DLD1 (cell line): Measurements from ENCODE around the gene CDKAL1.

ENCODE experiments used
- in situ Hi-C: cut with HindIII; loops from 2 replicates; pipeline ENCODE4 v1.10.0; 2017; ENCODE audit warnings: low sequenced_read_pairs

CDKAL1 gene

DNA sequence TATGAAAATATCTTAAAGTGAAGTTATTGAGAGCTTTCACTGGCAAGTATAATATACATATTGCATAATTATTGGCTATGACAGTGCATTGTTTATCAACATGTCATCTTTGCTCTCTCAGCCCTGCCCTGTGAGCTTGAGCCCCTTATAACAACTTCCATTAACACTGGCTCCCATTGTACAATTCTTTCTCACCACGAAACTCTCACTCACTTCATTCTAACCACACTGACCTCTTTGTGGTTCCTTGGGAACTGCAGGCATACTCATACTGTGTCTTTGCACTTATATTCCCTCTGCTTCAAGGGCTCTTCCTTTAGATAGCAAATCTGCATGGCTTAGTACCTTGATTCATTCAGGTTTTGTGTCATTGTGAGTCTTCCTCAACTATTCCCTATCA, 411.8 kb downstream of the CDKAL1 start:
- in situ Hi-C loops: no loop called here

DNA sequence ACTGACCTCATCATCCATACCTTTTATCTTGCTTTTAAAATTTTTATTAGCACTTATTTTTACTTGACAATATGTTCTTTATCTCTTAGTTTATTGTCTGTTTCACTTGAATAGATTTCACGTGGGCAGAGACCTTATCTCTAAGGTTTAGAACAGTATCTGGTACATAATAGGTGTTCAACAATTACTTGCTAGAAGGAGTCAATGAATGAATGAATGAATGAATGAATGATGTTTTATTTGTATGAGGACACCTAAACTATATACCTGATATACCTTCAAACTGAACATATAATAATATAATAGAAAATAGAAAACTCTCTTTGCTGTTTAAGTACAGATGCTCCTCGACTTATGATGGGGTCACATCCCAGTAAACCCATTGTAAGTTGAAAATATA, 412.6 kb downstream of the CDKAL1 start:
- in situ Hi-C loops: no loop called here

DNA sequence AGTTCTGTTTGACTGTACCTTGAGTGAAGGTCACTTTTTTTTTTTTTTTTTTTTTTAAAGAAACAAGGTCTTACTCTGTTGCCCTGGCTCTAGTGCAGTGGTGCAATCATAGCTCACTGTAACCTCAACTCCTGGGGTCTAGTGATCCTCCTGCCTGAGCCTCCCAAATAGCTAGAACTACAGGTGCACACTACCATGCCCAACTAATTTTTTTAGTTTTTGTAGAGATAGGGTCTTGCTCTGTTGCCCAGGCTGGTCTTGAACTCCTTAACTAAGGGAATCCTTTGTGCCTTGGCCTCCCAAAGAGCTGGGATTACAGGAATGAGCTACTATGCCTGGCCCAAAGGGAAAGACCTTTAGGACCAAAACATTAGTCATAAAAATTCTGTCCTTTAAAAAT, 413.7 kb downstream of the CDKAL1 start:
- in situ Hi-C loops: no loop called here

DNA sequence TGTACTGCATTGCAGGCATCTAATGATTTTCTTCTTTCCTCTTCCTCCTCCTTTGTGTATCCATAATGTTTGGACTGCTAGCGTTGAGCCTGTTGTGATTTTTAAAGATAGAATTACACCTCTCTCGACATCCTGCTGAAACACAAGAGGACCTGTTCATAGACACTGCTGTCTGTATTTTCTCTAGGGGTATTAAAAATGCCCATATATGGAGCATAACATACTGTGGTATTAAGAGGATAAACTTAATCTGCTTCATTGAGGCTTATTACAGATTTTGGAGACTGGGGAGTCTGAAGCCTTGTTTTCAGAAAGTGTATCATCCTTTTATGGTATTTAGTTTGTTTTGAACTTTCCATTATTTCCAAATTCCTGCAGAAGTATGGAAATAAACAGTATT, 414.3 kb downstream of the CDKAL1 start:
- in situ Hi-C loops: no loop called here

DNA sequence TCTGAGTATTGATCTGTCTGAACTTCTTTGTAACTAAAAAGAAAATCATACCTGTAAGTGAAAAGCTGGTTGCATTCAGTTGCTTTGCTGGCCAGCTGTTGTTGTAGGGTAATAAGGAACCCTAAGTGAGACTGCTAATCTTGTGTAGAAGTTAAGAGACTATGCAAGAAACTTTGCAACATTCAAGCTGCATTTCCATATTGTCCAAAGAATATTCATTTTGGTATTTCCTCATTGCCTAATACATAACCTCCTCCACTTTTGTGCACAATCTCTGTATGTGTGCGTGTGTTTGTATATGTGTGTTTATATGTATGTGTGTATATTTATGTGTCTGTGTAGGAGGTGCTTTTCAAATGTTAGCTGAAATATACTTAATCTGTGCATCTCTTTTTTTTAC, 414.9 kb downstream of the CDKAL1 start:
- in situ Hi-C loops: no loop called here

DNA sequence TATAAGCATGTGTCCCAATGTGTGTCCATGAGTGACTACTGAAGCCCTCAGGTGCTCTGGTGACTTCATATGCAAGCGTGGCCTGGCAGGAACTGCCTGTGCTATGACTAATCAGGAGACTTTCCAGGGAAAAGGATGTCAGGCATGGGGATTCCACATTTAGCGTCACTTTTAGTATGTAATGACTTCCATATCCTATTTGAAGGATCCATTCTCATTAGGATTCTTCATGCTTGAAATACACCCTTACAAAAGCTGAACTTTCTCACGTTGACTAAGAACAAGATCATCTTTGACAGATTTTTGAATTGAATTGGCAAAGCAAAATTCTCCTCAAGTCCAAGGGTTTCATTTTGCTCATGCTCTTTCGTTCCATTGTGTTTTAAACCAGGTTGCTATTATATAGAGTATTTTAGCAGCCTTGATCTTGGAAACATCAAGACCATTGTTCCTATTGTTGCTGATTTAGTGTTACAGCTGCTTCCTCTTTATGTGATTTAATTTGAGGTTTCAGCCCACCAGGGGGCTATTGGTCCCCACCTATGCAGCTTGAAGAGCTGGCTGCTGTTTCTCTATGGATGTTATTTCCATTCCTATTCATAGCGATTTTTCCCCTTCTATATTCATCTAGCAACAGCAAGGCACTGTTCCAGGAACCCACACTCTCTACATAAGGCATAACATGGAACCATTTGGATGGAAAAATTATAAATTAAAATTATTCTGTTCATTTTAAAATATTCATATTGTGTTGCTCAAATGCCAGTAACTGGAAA, 418.6 kb downstream of the CDKAL1 start:
- in situ Hi-C loops: no loop called here

DNA sequence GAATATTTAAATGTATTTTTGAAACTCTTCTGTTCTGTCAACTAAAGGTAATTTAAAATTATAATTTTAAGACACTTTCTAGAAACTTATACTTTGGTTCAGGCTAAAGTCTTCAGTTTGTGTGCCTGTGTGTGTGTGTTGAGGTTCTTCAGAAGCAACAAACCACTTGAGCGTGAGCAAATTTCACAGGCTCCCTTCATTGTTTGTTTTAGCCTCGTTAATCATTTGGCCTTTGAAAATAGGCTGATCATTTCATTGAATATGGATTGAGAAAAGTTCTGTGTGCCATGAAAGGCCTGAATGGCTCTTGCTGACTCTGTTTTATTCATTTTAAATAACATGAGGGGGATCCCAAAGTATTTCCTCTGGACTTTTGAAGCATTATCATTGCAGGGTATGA, 420.1 kb downstream of the CDKAL1 start:
- in situ Hi-C loops: no loop called here

DNA sequence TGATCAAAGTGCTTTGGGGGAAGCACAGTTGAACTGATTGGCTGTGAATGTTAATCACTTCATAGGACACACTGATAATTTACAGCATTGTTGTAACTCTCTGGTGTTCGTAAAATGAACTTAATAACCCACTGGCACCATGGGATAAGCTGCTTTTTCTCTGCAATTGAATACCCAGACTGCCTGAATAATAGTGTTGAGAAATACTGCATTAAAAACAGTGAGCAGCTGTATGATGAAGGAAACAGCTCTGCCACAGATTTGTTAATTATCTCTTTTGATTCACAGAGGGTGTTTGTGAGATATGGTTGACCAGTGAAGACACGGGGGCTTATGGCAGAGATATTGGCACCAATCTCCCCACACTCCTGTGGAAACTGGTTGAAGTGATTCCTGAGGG, 420.9 kb downstream of the CDKAL1 start:
- in situ Hi-C loops: no loop called here

DNA sequence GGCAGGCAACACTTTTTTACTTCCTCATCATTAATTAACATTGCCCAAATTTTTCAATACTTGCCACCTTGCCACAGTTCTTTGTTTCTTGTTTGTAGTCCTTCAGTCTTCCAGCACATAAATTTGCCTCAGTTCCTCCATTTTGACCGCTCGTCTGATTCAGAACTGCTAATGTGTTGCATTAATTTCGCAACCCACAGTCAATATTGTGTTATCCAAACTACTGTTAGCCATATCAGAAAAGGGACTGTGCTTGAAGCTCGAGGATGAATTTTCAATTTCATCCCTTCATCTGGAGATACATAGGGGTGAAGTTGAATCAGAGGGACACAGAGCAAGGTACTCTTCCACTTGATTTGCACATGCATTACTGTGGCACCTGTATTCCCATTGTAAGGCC, 421.5 kb downstream of the CDKAL1 start:
- in situ Hi-C loops: no loop called here

DNA sequence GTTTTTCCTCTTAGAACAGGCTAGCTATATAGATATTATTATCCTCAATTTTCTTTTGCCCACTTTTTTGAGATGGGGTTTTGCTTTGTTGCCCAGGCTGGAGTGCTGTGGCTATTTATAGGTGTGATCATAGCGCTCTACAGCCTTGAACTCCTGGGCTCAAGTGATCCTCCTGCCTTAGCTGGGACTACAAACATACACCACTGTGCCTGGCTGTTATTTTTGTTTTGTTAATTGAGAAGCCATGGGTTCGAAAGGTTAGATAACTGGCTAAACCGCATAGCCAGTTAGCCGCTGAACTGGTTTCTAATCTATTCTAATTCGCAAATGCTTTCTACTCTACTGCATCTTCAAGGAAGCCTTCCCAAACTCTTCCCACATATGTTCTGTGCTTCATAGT, 425.8 kb downstream of the CDKAL1 start:
- in situ Hi-C loops: no loop called here

DNA sequence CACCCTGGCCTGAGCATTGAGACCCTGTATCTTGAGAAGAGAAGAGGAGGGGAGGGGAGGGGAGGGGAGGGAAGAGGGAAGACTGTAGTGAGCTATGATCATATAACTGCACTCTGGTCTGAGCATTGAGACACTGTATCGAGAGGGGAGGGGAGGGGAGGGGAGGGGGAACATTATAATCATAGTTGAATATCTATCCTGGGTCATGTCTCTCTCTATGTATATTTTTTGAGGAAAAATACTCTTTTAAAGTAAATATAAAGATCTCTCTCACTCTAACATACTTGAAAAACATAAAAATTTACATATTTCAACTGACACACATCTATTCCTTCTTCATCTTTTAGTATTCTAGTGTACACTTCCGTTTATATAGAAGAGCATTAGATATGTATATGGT, 431.0 kb downstream of the CDKAL1 start:
- in situ Hi-C loops: no loop called here

DNA sequence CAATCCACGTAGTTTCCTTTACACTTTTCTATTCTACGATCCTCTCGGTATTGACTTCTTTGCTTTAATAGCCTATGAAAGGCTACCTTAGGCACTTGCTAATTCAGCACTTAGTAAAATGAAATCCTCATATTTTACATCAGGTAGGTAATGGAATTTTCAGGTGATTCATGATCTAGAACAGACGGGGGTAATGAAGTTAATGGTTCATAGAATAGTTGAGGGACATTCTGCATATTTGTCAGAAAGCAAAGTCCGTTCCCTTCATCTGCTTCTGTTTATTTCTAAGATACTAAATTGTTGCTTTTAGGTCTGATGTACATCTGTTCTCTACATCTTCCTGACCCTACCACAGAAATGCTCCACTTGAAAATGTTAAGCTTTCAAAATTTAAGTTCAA, 431.7 kb downstream of the CDKAL1 start:
- in situ Hi-C loops: no loop called here

DNA sequence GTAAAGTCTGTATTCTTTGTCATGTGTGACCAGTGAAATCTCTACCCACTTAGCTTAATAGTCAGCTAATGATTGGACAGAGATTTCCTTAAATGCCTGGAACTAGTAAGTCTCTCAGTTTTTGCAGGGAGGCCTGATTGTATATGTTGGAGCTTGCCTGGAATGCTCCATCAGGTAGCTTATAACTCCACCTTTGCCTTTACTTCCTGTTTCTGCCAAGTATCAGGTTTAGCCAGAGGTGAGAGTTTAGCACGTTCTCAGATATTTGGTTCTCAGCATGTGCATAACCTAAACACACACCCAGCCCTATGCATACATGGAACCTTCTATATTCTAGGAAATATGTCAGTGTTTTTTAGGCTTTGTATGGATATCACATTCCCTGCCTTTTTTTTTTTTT, 435.3 kb downstream of the CDKAL1 start:
- in situ Hi-C loops: no loop called here

DNA sequence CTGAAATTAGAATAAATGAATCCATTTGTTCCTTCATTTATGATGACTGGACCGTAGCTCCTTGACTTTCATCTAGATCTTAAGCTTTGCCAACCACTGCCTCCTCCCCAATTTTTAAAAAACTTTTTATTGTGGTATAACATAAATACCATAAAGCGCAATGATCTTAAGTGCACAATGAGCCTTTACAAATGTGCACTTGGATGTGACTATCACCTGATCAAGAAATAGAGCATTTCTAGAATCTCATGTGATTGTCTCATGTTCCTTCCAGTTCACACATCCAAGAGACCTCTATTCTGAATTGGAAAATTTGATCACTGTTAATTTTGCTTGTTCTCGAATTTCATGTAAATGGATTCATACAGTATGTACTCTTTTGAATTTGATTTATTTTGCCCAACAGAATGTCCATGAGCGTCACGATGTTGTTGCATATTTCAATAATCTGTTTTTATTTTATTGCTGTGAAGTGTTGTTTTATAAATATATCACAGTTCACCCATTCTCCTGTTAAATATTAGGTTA, 442.2 kb downstream of the CDKAL1 start:
- in situ Hi-C loops: no loop called here

DNA sequence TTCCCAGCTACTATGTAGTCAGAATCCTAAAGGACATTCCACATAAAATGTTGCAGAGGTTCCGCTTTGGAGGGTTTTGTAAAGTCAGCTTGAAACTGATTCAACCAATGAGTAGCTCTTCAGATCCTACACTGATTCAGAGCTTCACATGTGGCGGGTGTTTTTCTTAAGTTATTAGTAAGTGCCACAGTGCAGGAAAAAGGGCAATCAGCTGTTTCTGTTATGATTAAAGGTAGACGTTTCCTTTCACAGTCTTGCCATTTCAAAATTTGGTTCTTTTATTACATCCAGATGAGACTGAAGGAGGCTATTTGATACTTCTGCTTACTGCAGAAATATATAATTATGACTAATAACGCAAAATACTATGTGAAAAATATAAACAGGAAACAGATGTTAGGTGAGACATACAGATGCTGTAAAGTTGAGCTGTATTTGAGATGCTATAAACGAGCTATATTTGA, 443.9 kb downstream of the CDKAL1 start:
- in situ Hi-C loops: no loop called here

DNA sequence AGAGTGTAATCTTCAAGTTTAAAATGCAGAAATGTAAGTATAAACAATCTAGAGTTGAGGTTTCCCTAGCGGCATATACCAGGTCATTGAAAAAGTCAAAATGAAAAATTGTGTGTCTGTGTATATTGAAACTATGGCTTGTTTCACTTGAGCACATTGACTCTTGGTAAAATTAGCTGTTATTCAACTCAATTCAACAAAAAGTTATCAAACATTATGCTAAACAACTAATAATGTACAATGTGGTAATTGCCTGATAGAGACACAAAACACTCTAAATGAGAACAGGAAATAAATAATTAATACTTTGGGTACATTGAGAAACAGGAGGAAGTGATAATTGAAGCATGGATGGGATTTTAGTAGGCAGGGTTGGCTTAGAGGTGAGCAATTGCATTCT, 444.8 kb downstream of the CDKAL1 start:
- in situ Hi-C loops: no loop called here

DNA sequence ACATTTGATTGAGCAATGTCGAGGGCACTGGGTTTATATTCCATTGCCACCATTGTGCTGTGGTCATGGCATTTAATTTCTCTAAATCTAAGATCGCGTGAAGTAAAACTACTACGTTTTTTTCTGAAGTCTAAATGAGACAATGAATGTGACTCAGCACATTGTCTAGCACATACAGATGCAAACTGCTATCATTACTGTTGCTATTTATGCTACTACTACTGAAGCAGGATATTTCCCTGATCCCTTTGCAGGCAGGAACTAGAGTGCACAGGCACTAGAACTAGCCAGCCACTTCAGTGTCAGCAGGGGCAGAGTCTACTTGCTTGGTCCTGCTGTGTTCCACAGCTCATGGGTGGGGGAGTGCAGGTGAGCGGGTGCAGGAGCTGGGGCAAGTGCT, 449.7 kb downstream of the CDKAL1 start:
- in situ Hi-C loops: no loop called here

DNA sequence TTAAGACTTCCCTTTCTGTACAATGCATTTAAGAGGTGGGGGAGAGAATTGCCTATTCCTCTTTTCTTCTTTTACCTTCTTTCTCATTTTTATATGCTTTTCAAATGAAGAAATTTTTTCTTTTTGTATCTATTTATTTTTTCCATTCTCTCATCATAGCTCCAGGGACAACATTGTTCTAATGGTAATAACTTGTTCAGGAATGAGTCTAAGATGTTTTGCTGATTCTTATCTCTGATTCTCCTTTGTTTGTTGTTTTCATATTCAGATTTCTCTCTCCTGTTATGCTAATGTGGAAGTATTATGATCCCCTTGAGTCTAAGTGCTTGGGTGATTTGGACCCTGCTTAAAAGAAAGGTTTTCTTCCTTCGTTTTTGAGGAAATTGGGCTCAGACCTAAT, 451.6 kb downstream of the CDKAL1 start:
- in situ Hi-C loops: no loop called here

DNA sequence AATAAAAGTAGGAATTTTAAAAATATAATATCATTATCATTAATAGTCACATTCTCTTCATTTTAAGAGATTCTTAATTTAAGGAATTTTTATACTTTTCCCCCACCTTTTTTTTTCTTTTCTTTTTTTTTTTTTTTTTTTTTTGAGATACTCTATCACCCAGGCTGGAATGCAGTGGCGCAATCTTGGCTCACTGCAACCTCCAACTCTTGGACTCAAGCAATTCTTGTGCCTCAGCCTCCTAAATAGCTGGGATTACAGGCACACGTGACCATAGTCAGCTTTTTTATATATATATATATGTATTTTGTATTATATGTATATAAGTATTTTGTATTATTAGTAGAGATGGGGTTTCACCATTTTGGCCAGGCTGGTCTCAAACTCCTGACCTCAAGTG, 457.7 kb downstream of the CDKAL1 start:
- in situ Hi-C loops: no loop called here

DNA sequence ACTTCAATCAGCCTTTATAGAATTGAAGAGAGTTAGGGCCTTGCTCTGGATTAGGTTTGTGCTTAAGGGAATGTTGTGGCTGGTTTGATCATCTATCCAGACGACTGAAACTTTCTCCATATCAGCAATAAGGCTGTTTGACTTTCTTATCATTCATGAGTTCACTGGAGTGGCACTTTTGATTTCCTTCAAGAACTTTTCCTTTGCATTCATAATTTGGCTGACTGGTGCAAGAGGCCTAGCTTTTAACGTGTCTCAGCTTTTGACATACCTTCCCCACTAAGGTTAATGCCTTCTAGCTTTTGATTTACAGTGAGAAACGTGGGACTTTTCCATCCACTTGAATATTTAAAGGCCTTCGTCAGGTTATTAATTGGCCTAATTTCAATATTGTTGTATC, 461.8 kb downstream of the CDKAL1 start:
- in situ Hi-C loops: no loop called here

DNA sequence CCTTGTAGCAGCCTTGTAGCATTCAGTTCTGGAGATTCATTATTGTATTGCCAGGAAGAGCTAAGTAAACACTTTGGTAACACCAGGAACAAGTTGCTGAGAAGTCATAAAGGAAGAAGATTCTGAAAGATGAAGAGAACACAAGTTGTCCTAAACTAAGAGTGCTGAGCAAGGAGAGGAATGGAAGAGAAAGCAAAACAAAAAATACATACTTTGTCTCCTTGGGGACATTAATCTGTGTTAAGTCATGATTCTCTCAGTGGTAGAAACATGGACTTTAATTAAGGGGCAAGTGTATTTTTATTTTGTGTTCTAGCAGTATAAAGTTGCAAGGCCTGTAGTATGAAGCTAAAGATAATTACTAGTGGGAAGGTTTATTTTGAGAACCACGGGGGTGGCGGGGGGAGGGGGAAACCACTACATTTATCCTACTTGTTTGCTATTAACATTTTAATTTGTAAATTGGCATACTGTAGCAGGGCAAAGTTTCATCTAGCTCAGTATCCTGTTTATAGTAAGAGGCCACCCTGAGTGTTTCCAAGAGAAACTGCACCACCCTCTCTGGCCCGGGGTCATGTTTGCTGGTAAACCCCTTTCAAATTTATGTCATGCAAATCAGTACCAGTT, 463.0 kb downstream of the CDKAL1 start:
- in situ Hi-C loops: no loop called here

DNA sequence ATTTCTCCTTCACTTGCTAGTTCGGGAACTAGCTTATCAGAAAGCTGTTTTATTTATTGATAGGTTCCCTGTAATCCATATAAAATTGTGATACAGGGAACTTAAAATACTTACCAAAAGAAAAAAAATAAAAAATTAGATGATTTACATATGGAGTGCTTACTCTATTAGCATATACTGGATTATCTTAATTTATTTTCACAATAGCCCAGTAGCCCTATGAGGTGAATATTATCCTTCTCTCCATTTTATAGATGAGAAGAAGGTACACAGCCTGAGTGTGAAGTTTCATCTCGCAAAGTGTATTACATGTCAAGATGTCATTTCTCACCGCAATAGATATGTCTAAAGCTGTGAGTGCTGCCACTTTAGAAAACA, 463.5 kb downstream of the CDKAL1 start:
- in situ Hi-C loops: no loop called here
